A549 (cell line): Measurements from ENCODE around the gene ZNF445. TPM values are rescaled to one million over a fixed set of nuclear protein-coding genes. Genes with fewer than 3 reads are reported as not detected.

Experiments
- ATAC-seq, 2 experiments: fragments of 200-7000 bp in 1 of 2; fragments of >200 bp in 1 of 2; cut with Nextera tagmentation in 1 of 2; cut with Tn5 transposase in 1 of 2; 3 replicates each; pipeline versions ENCODE4 v1.8.0 to v1.9.1; 2018 to 2020; ENCODE audit warnings: mild to moderate bottlenecking in 1 of 2, moderate library complexity in 1 of 2
- CTCF ChIA-PET: fragments of 300-600 bp; sonication (Branson Sonifier 250); formaldehyde crosslinking; extraction: SDS; loops from one replicate; lab custom pipeline; 2021; ENCODE audit warnings: antibody characterized with exemption, inconsistent platforms; lab: Yijun Ruan, JAX
- POLR2A ChIA-PET: fragments of 350-600 bp; formaldehyde crosslinking; extraction: SDS; loops from one replicate; lab custom pipeline; 2021; ENCODE audit warnings: antibody characterized with exemption, inconsistent platforms; lab: Yijun Ruan, JAX
- DNase-seq, 2 experiments: peaks; one replicate each; pipeline versions ENCODE4 v3.0.0 to v3.0.0-alpha.2; 2011 to 2016; ENCODE audit warnings: low read depth in 1 of 2, low spot score in 1 of 2
- FAIRE-seq: peaks from 2 replicates; lab custom pipeline; 2011; peaks lifted over from hg19 to GRCh38; lab: Jason Lieb, UNC
- H3K27ac ChIP-seq, 2 experiments: fragments of >200 bp; sonication (Bioruptor Twin); formaldehyde crosslinking; 3 replicates each; pipeline ENCODE4 v1.5.1; 2016 to 2017
- H3K4me1 ChIP-seq: fragments of >200 bp; sonication (Bioruptor Twin); formaldehyde crosslinking; 3 replicates; pipeline ENCODE4 v1.6.1; 2016
- H3K4me2 ChIP-seq: fragments of >200 bp; sonication (Bioruptor Twin); formaldehyde crosslinking; 3 replicates; pipeline ENCODE4 v1.6.1; 2016
- H3K4me3 ChIP-seq: fragments of >200 bp; sonication (Bioruptor Twin); formaldehyde crosslinking; 3 replicates; pipeline ENCODE4 v1.5.1; 2016
- H3K9me3 ChIP-seq: fragments of >200 bp; sonication (Bioruptor Twin); formaldehyde crosslinking; 3 replicates; pipeline ENCODE4 v1.6.1; 2016
- BHLHE40 ChIP-seq: IDR thresholded peaks from 2 replicates; pipeline ENCODE4 v1.6.1; 2012; ENCODE audit warnings: low read depth, low read length, inconsistent platforms
- CBX8 ChIP-seq: fragments of 200-600 bp; sonication (generic); IDR thresholded peaks from 2 replicates; pipeline ENCODE4 v1.6.1; 2016
- ESRRA ChIP-seq: fragments of 150-350 bp; IDR thresholded peaks from 2 replicates; pipeline ENCODE4 v1.6.1; 2014; ENCODE audit warnings: mild to moderate bottlenecking, low read length, borderline replicate concordance
- FOSB ChIP-seq: fragments of 250-450 bp; sonication (Bioruptor Pico); IDR thresholded peaks from 2 replicates; pipeline ENCODE4 v1.5.0; 2020; ENCODE audit warnings: mild to moderate bottlenecking, moderate library complexity
- GATA3 ChIP-seq: IDR thresholded peaks from 2 replicates; pipeline ENCODE4 v1.6.1; 2012; ENCODE audit warnings: borderline replicate concordance
- HOXB5 ChIP-seq: fragments of 250-450 bp; sonication (Bioruptor Pico); IDR thresholded peaks from 2 replicates; pipeline ENCODE4 v1.5.0; 2020; ENCODE audit warnings: mild to moderate bottlenecking, moderate library complexity
- JUN ChIP-seq, 2 experiments: fragments of >200 bp; sonication (Bioruptor Twin); formaldehyde crosslinking; IDR thresholded peaks; 2 replicates in 1 of 2; 3 replicates in 1 of 2; pipeline ENCODE4 v1.6.1; 2016 to 2017
- KDM1A ChIP-seq: fragments of 200-600 bp; sonication (generic); IDR thresholded peaks from 2 replicates; pipeline ENCODE4 v1.6.1; 2016; ENCODE audit warnings: low read depth, mild to moderate bottlenecking
- KDM5A ChIP-seq: fragments of 200-600 bp; sonication (generic); IDR thresholded peaks from 2 replicates; pipeline ENCODE4 v1.6.1; 2016; ENCODE audit warnings: antibody characterized with exemption, mild to moderate bottlenecking
- MAFK ChIP-seq: fragments of 450-650 bp; IDR thresholded peaks from 2 replicates; pipeline ENCODE4 v1.6.1; 2014; ENCODE audit not compliant: partially characterized antibody
- NPAS2 ChIP-seq: fragments of 250-450 bp; sonication (Bioruptor Pico); IDR thresholded peaks from 2 replicates; pipeline ENCODE4 v1.8.0; 2022; ENCODE audit warnings: mild to moderate bottlenecking, moderate library complexity, borderline replicate concordance
- POLR2AphosphoS2 ChIP-seq: conservative IDR thresholded peaks from 2 replicates; pipeline ENCODE4 v1.6.1; 2012; ENCODE audit warnings: low read length, improper control_type of control experiment, inconsistent platforms
- RAD21 ChIP-seq, 2 experiments: fragments of >200 bp in 1 of 2; sonication (Bioruptor Twin) in 1 of 2; formaldehyde crosslinking in 1 of 2; IDR thresholded peaks in 1 of 2; conservative IDR thresholded peaks in 1 of 2; 2 replicates in 1 of 2; 3 replicates in 1 of 2; pipeline ENCODE4 v1.6.1; 2012 to 2018; ENCODE audit warnings: inconsistent platforms in 1 of 2
- RARB ChIP-seq: fragments of 250-450 bp; sonication (Bioruptor Pico); IDR thresholded peaks from 2 replicates; pipeline ENCODE4 v1.8.0; 2021; ENCODE audit warnings: mild to moderate bottlenecking, moderate library complexity
- REST ChIP-seq: fragments of 200-600 bp; sonication (generic); IDR thresholded peaks from 2 replicates; pipeline ENCODE4 v1.6.1; 2016; ENCODE audit warnings: antibody characterized with exemption, mild to moderate bottlenecking, moderate library complexity
- SREBF2 ChIP-seq: fragments of 450-650 bp; IDR thresholded peaks from 2 replicates; pipeline ENCODE4 v1.6.1; 2014; ENCODE audit warnings: mild to moderate bottlenecking, moderate library complexity
- ZFP36 ChIP-seq: fragments of 450-650 bp; IDR thresholded peaks from 2 replicates; pipeline ENCODE4 v1.6.1; 2014; ENCODE audit warnings: borderline replicate concordance; ENCODE audit not compliant: partially characterized antibody
- ZSCAN20 ChIP-seq: fragments of 250-450 bp; sonication (Bioruptor Pico); IDR thresholded peaks from 2 replicates; pipeline ENCODE4 v1.8.0; 2022; ENCODE audit warnings: mild to moderate bottlenecking, moderate library complexity
- WGBS: methylation state at CpG from one replicate; pipeline ENCODE4 v1.1.6; 2017; ENCODE audit errors: missing lambda C conversion rate; 5-methylcytosine and 5-hydroxymethylcytosine counted together
- polyA plus RNA-seq, 4 experiments: library from polyadenylated mRNA; depleted of rRNA in 3 of 4; stranded (reverse); fragments of >200 nt; fragmentation: RNase III in 1 of 4; extraction: RNeasy Plus Mini Kit Qiagen cat#74134 plus additional on column Dnase treatment in 1 of 4; gene quantifications; 2 replicates in 3 of 4; 3 replicates in 1 of 4; pipeline ENCODE4 v1.2.3, GENCODE V29; 2011 to 2017
- TF ChIP-seq, protein P1 (sequence below): fragments of >200 bp; sonication (Bioruptor Twin); formaldehyde crosslinking; IDR thresholded peaks from 3 replicates; pipeline ENCODE4 v1.5.1; 2016

ZNF445 gene
- polyA plus RNA-seq, 2 of the 4 experiments (the other 2 are of a cell fraction): 3.4 to 4.0 TPM

DNA sequence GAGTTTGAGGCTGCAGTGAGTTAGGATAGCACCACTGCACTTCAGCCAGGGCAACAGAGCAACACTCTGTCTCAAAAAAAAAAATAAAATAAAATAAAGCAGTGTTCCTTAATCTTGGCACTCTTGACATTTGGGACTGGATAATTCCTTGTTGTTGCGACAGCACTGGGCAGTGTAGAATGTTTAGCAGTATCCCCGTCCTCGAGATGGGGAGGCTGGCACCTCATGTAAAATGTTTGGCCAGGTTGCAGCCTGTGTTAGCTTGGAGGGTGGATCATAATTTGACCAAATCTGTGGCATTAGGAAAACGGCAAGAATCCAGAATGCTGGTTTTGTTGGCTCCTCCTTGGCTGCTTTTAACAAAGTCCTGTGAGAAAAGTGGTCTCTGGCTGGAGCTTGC is 47.0 kb downstream of the ZNF445 start:
- no peak for ATAC-seq
- POLR2A ChIA-PET: interaction anchor here (0.5 kb wide), 1 partner anchor 396 kb away, joined by 5 read pairs; no protein-coding TSS in a partner anchor
- CTCF ChIA-PET: no interaction called here
- Histone ChIP-seq H3K4me1 (no peaks in the 10 kb centered on the region), H3K27ac (no peak overlapping the region), H3K4me2 (no peak overlapping the region), H3K9me3 (0 out of 3 replicates have a peak, but pooled peaks cover 3% of the 10 kb centered on the region), H3K4me3 (no peak overlapping the region)
- no peak for FAIRE-seq
- TF ChIP-seq, protein P1, sequence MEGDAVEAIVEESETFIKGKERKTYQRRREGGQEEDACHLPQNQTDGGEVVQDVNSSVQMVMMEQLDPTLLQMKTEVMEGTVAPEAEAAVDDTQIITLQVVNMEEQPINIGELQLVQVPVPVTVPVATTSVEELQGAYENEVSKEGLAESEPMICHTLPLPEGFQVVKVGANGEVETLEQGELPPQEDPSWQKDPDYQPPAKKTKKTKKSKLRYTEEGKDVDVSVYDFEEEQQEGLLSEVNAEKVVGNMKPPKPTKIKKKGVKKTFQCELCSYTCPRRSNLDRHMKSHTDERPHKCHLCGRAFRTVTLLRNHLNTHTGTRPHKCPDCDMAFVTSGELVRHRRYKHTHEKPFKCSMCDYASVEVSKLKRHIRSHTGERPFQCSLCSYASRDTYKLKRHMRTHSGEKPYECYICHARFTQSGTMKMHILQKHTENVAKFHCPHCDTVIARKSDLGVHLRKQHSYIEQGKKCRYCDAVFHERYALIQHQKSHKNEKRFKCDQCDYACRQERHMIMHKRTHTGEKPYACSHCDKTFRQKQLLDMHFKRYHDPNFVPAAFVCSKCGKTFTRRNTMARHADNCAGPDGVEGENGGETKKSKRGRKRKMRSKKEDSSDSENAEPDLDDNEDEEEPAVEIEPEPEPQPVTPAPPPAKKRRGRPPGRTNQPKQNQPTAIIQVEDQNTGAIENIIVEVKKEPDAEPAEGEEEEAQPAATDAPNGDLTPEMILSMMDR: no peak
- 24% methylated on average over 4 of the region's 4 CpGs for WGBS
- no peak for DNase-seq

GRCh38 chr3:44429459-44429858 is 48.0 kb downstream of the ZNF445 start:
- DNase-seq: no peak
- no peak for ATAC-seq
- Histone ChIP-seq H3K9me3 (no peaks in the 10 kb centered on the region), H3K4me2 (no peak overlapping the region), H3K4me1 (no peaks in the 10 kb centered on the region), H3K4me3 (no peak overlapping the region), H3K27ac (no peak overlapping the region)
- POLR2A ChIA-PET: no interaction called here
- WGBS: 87% methylated on average over 6 of the region's 6 CpGs
- FAIRE-seq: no peak
- CTCF ChIA-PET: no interaction called here
- no peak for TF ChIP-seq KDM1A
- no peak for TF ChIP-seq BHLHE40
- no peak for TF ChIP-seq SREBF2
- no peak for TF ChIP-seq RARB (CRISPR knock-in tag)
- no peak for TF ChIP-seq ZFP36
- TF ChIP-seq KDM5A: no peak
- no peak for TF ChIP-seq REST
- no peak for TF ChIP-seq HOXB5 (CRISPR knock-in tag)
- TF ChIP-seq POLR2AphosphoS2: no peak
- TF ChIP-seq MAFK: no peak
- TF ChIP-seq ZSCAN20: no peak
- no peak for TF ChIP-seq GATA3
- no peak for TF ChIP-seq FOSB (CRISPR knock-in tag)
- TF ChIP-seq JUN (IDR thresholded peaks at IDR 0.05): no peak
- TF ChIP-seq NPAS2 (CRISPR knock-in tag): no peak
- TF ChIP-seq CBX8: no peak

GRCh38 chr3:44428910-44429309 is 48.6 kb downstream of the ZNF445 start:
- DNase-seq (no peak), ATAC-seq (no peak), FAIRE-seq (no peak)
- no peak overlapping the region for H3K27ac ChIP-seq
- CTCF ChIA-PET: no interaction called here
- 50% methylated on average over 2 of the region's 7 CpGs for WGBS
- H3K9me3 ChIP-seq: no peaks in the 10 kb centered on the region
- no peaks in the 10 kb centered on the region for H3K4me1 ChIP-seq
- POLR2A ChIA-PET: no interaction called here
- no peak overlapping the region for H3K4me3 ChIP-seq
- no peak overlapping the region for H3K4me2 ChIP-seq
- TF ChIP-seq ESRRA (no peak), RAD21 (conservative IDR thresholded peaks at IDR 0.05 in 1 of 2, IDR thresholded peaks at IDR 0.05 in 1 of 2) (no peak)
